GM19023 (cell line): Measurements from ENCODE around the gene CC2D1A.

ENCODE experiments used
- ATAC-seq: cut with Tn5 transposase; IDR thresholded peaks from one replicate; pipeline ENCODE4 v1.9.1; 2021; ENCODE audit warnings: mild to moderate bottlenecking, moderate library complexity; ENCODE audit not compliant: unreplicated experiment

Gene CC2D1A

GRCh38 chr19:13876834-13877233 lies 29.2 kb upstream of the CC2D1A start, which contains the start of gene NANOS3:
Gene NANOS3, plus strand, starts transcription at chr19:13877134. Its CDS starts 115 bp downstream, at chr19:13877249.
- no peak for ATAC-seq

GRCh38 chr19:13877303-13877702 lies 28.7 kb upstream of the CC2D1A start:
- no peak for ATAC-seq

- ATAC-seq, result peak; percentile 80
Observed at GRCh38 chr19:13880059-13881043, 25.6 kb upstream of the CC2D1A start.

- no peak for ATAC-seq
Observed at GRCh38 chr19:13881251-13881691, 24.7 kb upstream of the CC2D1A start.

GRCh38 chr19:13881692-13882418 lies 24.1 kb upstream of the CC2D1A start:
- no peak for ATAC-seq

GRCh38 chr19:13882419-13882795 lies 23.6 kb upstream of the CC2D1A start:
- no peak for ATAC-seq

GRCh38 chr19:13882836-13883235 lies 23.2 kb upstream of the CC2D1A start:
- no peak for ATAC-seq

GRCh38 chr19:13883516-13884064 lies 22.4 kb upstream of the CC2D1A start:
- ATAC-seq, result no peak

GRCh38 chr19:13884726-13885591 lies 21.0 kb upstream of the CC2D1A start:
- no peak for ATAC-seq

- ATAC-seq, result no peak
Observed at GRCh38 chr19:13885826-13886365, 20.1 kb upstream of the CC2D1A start.

- no peak for ATAC-seq
Observed at GRCh38 chr19:13887018-13887436, 19.0 kb upstream of the CC2D1A start.

- ATAC-seq, result no peak
Observed at GRCh38 chr19:13887517-13887916, 18.5 kb upstream of the CC2D1A start.

- no peak for ATAC-seq
Observed at GRCh38 chr19:13888281-13888680, 17.7 kb upstream of the CC2D1A start.

GRCh38 chr19:13890136-13890535 lies 15.9 kb upstream of the CC2D1A start:
- no peak for ATAC-seq

GRCh38 chr19:13892870-13893269 lies 13.1 kb upstream of the CC2D1A start:
- ATAC-seq, result no peak

GRCh38 chr19:13894552-13894951 lies 11.4 kb upstream of the CC2D1A start:
- no peak for ATAC-seq

- ATAC-seq, result no peak
Observed at GRCh38 chr19:13896227-13896626, 9.8 kb upstream of the CC2D1A start.

GRCh38 chr19:13899393-13899792 lies 6.6 kb upstream of the CC2D1A start:
- ATAC-seq, result no peak

GRCh38 chr19:13899912-13900584 lies 6.0 kb upstream of the CC2D1A start:
- ATAC-seq, result no peak
